Panc1 (cell line): ENCODE data around the gene CLNS1A. TPM values are rescaled to one million over a fixed set of nuclear protein-coding genes. Genes with fewer than 3 reads are reported as not detected.

Experiments
- ATAC-seq: fragments of 200-7000 bp; cut with Tn5 transposase; 2 replicates; pipeline ENCODE4 v1.9.1; 2020; ENCODE audit warnings: mild to moderate bottlenecking, moderate library complexity
- BruUV-seq: library from RNA; stranded (reverse); fragments of 400-500 nt; replicated peaks from 2 replicates; lab custom pipeline; 2021; lab: Mats Ljungman, UMichigan
- CTCF ChIA-PET: fragments of 300-600 bp; sonication (Branson Sonifier 250); formaldehyde crosslinking; loops from one replicate; lab custom pipeline; 2022; ENCODE audit warnings: antibody characterized with exemption; lab: Charles Lee
- POLR2A ChIA-PET: fragments of 300-600 bp; sonication (Branson Sonifier 250); formaldehyde crosslinking; loops from one replicate; lab custom pipeline; 2022; ENCODE audit warnings: antibody characterized with exemption; lab: Charles Lee
- DNase-seq: peaks from one replicate; pipeline ENCODE4 v3.0.0-alpha.2; 2010; ENCODE audit warnings: low read depth, low spot score
- H3K27ac ChIP-seq: 2 replicates; pipeline ENCODE4 v1.5.1; 2011; ENCODE audit warnings: mild to moderate bottlenecking, low read length, inconsistent platforms
- H3K27me3 ChIP-seq: fragments of 200-500 bp; sonication (Bioruptor generic); 2 replicates; pipeline ENCODE4 v1.6.0; 2014; ENCODE audit warnings: low read length, inconsistent platforms; ENCODE audit not compliant: control insufficient read depth, insufficient read depth
- H3K36me3 ChIP-seq: fragments of 200-500 bp; sonication (Bioruptor generic); 2 replicates; pipeline ENCODE4 v1.5.1; 2014; ENCODE audit warnings: inconsistent platforms, mild to moderate bottlenecking, low read length, moderate library complexity; ENCODE audit not compliant: control insufficient read depth, insufficient read depth
- H3K4me1 ChIP-seq: 2 replicates; pipeline ENCODE4 v1.5.1; 2011; ENCODE audit warnings: inconsistent platforms, mild to moderate bottlenecking, low read length, moderate library complexity; ENCODE audit not compliant: control insufficient read depth, insufficient read depth
- H3K4me3 ChIP-seq, 2 experiments: 2 replicates each; pipeline ENCODE4 v1.5.1; 2011 to 2012; ENCODE audit warnings: low read depth in 2 of 2, low read length in 2 of 2, mild to moderate bottlenecking in 2 of 2, inconsistent platforms in 1 of 2, moderate library complexity in 1 of 2
- H3K9me3 ChIP-seq: fragments of 200-500 bp; sonication (Bioruptor generic); 2 replicates; pipeline ENCODE4 v1.5.1; 2014; ENCODE audit warnings: low read depth, mild to moderate bottlenecking, inconsistent platforms, low read length, moderate library complexity; ENCODE audit not compliant: control insufficient read depth, insufficient read depth
- POLR2AphosphoS5 ChIP-seq: IDR thresholded peaks from 2 replicates; pipeline ENCODE4 v1.6.1; 2012; ENCODE audit warnings: mild to moderate bottlenecking, low read depth, low read length, moderate library complexity
- SIN3A ChIP-seq: IDR thresholded peaks from 2 replicates; pipeline ENCODE4 v1.6.1; 2012; ENCODE audit warnings: low read depth, mild to moderate bottlenecking, low read length, moderate library complexity, borderline replicate concordance; ENCODE audit not compliant: insufficient read depth
- TCF7L2 ChIP-seq: IDR thresholded peaks from 2 replicates; pipeline ENCODE4 v1.6.1; 2011; ENCODE audit warnings: mild to moderate bottlenecking, low read depth, low read length, inconsistent platforms
- in situ Hi-C: cut with HindIII; loops from 2 replicates; pipeline ENCODE4 v1.10.0; 2016; ENCODE audit warnings: low sequenced_read_pairs, low pct_unique_long_range_greater_than_20kb
- intact Hi-C: fragments of 100-400 bp; cut with micrococcal nuclease; formaldehyde crosslinking; loops from one replicate; pipeline ENCODE4 v1.10.0; 2022; ENCODE audit not compliant: unreplicated experiment
- total RNA-seq: library from RNA; stranded (reverse); gene quantifications from one replicate; pipeline ENCODE4 v1.2.1, GENCODE V29; 2021; ENCODE audit not compliant: unreplicated experiment
- TF ChIP-seq, protein P1 (sequence below): fragments of 450-650 bp; IDR thresholded peaks from 2 replicates; pipeline ENCODE4 v1.5.1; 2017; ENCODE audit warnings: mild to moderate bottlenecking
- TF ChIP-seq, protein P2 (sequence below), 2 experiments: IDR thresholded peaks; 2 replicates each; pipeline ENCODE4 v1.6.1; 2011 to 2012; ENCODE audit warnings: low read depth in 2 of 2, control low read depth in 1 of 2, low read length in 1 of 2, mild to moderate bottlenecking in 1 of 2, moderate library complexity in 1 of 2; ENCODE audit not compliant: insufficient read depth in 1 of 2

The CLNS1A gene
- total RNA-seq, 1 experiment from 2014 or later: 117 TPM

DNA sequence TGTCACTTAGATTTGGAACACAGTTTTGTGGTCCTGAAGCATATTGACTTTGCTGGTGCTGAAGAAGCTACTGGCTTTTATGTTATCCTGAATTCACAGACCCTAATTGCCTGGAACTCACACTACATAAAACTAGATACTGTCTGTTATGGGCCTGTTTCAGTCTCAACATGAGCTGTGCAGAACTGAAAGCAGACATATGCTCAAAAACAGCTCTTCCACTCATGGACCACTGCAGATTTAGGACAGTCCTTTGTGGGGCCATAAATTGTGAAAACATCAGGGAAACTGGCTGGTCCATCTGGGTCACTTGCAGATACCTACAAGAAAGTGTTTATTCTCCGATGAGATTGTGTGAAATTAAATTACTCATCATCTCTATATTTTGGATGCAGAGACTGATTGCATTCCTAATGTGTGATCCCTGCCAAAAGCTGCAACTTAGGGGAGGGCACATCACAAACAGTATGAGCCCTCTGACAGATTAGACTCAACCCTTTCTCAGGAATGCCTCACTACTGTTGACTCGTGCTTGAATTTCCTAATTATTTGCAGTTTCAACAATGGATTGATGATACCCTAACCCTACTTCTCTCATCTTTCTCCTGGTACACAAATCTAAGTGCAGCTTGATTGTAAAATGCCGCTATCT, 10.2 kb upstream of the CLNS1A start:
- ATAC-seq (no peak), DNase-seq (no peak)
- no peaks in the 10 kb centered on the region for H3K27me3 ChIP-seq
- no peaks in the 10 kb centered on the region for H3K9me3 ChIP-seq
- H3K4me3 ChIP-seq: no peak overlapping the region
- in situ Hi-C loops (no loop called here), intact Hi-C loops (no loop called here)
- CTCF ChIA-PET: no interaction called here
- no TSS peak for BruUV-seq
- H3K36me3 ChIP-seq: no peaks in the 10 kb centered on the region
- H3K27ac ChIP-seq: no peak overlapping the region
- H3K4me1 ChIP-seq: no peaks in the 10 kb centered on the region
- POLR2A ChIA-PET: no interaction called here
- TF ChIP-seq TCF7L2 (no peak), SIN3A (no peak), POLR2AphosphoS5 (no peak)
- TF ChIP-seq, protein P1, sequence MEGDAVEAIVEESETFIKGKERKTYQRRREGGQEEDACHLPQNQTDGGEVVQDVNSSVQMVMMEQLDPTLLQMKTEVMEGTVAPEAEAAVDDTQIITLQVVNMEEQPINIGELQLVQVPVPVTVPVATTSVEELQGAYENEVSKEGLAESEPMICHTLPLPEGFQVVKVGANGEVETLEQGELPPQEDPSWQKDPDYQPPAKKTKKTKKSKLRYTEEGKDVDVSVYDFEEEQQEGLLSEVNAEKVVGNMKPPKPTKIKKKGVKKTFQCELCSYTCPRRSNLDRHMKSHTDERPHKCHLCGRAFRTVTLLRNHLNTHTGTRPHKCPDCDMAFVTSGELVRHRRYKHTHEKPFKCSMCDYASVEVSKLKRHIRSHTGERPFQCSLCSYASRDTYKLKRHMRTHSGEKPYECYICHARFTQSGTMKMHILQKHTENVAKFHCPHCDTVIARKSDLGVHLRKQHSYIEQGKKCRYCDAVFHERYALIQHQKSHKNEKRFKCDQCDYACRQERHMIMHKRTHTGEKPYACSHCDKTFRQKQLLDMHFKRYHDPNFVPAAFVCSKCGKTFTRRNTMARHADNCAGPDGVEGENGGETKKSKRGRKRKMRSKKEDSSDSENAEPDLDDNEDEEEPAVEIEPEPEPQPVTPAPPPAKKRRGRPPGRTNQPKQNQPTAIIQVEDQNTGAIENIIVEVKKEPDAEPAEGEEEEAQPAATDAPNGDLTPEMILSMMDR: no peak
- TF ChIP-seq, protein P2, sequence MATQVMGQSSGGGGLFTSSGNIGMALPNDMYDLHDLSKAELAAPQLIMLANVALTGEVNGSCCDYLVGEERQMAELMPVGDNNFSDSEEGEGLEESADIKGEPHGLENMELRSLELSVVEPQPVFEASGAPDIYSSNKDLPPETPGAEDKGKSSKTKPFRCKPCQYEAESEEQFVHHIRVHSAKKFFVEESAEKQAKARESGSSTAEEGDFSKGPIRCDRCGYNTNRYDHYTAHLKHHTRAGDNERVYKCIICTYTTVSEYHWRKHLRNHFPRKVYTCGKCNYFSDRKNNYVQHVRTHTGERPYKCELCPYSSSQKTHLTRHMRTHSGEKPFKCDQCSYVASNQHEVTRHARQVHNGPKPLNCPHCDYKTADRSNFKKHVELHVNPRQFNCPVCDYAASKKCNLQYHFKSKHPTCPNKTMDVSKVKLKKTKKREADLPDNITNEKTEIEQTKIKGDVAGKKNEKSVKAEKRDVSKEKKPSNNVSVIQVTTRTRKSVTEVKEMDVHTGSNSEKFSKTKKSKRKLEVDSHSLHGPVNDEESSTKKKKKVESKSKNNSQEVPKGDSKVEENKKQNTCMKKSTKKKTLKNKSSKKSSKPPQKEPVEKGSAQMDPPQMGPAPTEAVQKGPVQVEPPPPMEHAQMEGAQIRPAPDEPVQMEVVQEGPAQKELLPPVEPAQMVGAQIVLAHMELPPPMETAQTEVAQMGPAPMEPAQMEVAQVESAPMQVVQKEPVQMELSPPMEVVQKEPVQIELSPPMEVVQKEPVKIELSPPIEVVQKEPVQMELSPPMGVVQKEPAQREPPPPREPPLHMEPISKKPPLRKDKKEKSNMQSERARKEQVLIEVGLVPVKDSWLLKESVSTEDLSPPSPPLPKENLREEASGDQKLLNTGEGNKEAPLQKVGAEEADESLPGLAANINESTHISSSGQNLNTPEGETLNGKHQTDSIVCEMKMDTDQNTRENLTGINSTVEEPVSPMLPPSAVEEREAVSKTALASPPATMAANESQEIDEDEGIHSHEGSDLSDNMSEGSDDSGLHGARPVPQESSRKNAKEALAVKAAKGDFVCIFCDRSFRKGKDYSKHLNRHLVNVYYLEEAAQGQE (IDR thresholded peaks at IDR 0.05; ENCODE audit: insufficient read depth in 1 of 2, low read depth in 2 of 2, low read length in 1 of 2): no peak

DNA sequence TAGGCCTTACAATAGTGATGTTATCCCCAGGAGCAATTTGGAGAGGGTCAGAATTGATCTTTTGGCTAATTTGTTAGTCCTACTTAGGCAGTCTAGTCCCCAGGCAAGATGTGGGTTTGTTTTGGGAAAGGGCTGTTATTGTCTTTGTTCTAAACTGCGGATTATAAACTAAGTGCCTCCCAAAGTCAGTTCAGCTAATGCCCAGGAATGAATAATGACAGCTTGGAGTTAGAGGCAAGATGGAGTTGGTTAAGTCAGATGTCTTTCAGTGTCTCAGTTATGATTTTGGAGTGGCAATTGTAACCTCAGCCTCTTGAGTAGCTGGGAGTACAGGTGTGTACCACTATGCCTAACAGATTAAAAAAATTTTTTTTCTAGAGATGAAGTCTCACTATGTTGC, 7.3 kb upstream of the CLNS1A start:
- DNase-seq: no peak
- Histone ChIP-seq H3K4me3 (no peak overlapping the region), H3K4me1 (no peaks in the 10 kb centered on the region), H3K36me3 (no peaks in the 10 kb centered on the region), H3K27me3 (no peaks in the 10 kb centered on the region), H3K9me3 (no peaks in the 10 kb centered on the region), H3K27ac (no peak overlapping the region)
- CTCF ChIA-PET: no interaction called here
- POLR2A ChIA-PET: interaction anchor here (0.6 kb wide), 1 partner anchor 153 kb away, joined by 5 read pairs; no protein-coding TSS in a partner anchor
- intact Hi-C loops (no loop called here), in situ Hi-C loops (no loop called here)
- no peak for TF ChIP-seq TCF7L2
- TF ChIP-seq, protein P1: no peak
- no peak for TF ChIP-seq POLR2AphosphoS5
- TF ChIP-seq SIN3A: no peak
- TF ChIP-seq, protein P2 (IDR thresholded peaks at IDR 0.05; ENCODE audit: insufficient read depth in 1 of 2, low read depth in 2 of 2, low read length in 1 of 2): no peak
- no TSS peak for BruUV-seq
- ATAC-seq: no peak
